GM23248 (cell line): ENCODE measurements around the gene TRIOBP. TPM values are rescaled to one million over a fixed set of nuclear protein-coding genes. Genes with fewer than 3 reads are reported as not detected.
A peak's percentile ranks its signal among the peaks of the same experiment; 100 is the strongest.

Experiments used
- DNase-seq: peaks from one replicate; pipeline ENCODE4 v3.0.0-alpha.2; 2015
- H2AFZ ChIP-seq: fragments of 200-600 bp; sonication (generic); 2 replicates; pipeline ENCODE4 v1.6.1; 2016; ENCODE audit warnings: antibody characterized with exemption
- H3F3A ChIP-seq: fragments of 200-600 bp; sonication (generic); 2 replicates; pipeline ENCODE4 v1.6.1; 2016; ENCODE audit warnings: mild to moderate bottlenecking, antibody characterized with exemption, mixed run types; ENCODE audit not compliant: insufficient read depth
- H3K27ac ChIP-seq: fragments of 200-600 bp; sonication (generic); 2 replicates; pipeline ENCODE4 v1.5.1; 2016; ENCODE audit warnings: mild to moderate bottlenecking
- H3K27me3 ChIP-seq: fragments of 200-600 bp; sonication (generic); replicated peaks from 2 replicates; pipeline ENCODE4 v1.6.1; 2016; ENCODE audit warnings: mild to moderate bottlenecking; ENCODE audit not compliant: insufficient read depth
- H3K36me3 ChIP-seq: fragments of 200-600 bp; sonication (generic); 2 replicates; pipeline ENCODE4 v1.6.1; 2016; ENCODE audit warnings: low read depth, mild to moderate bottlenecking
- H3K4me1 ChIP-seq: fragments of 200-600 bp; sonication (generic); 2 replicates; pipeline ENCODE4 v1.6.1; 2016; ENCODE audit warnings: mild to moderate bottlenecking; ENCODE audit not compliant: insufficient read depth
- H3K4me2 ChIP-seq: fragments of 200-600 bp; sonication (generic); one replicate; pipeline ENCODE4 v1.6.1; 2016; ENCODE audit warnings: mild to moderate bottlenecking; ENCODE audit not compliant: unreplicated experiment
- H3K4me3 ChIP-seq: fragments of 200-600 bp; sonication (generic); 2 replicates; pipeline ENCODE4 v1.5.1; 2016; ENCODE audit warnings: mild to moderate bottlenecking
- H3K79me2 ChIP-seq: fragments of 200-600 bp; sonication (generic); 2 replicates; pipeline ENCODE4 v1.6.1; 2016; ENCODE audit warnings: mild to moderate bottlenecking; ENCODE audit not compliant: insufficient read depth
- H3K9ac ChIP-seq: fragments of 200-600 bp; sonication (generic); 2 replicates; pipeline ENCODE4 v1.6.1; 2016; ENCODE audit warnings: mild to moderate bottlenecking
- H3K9me2 ChIP-seq: fragments of 200-600 bp; sonication (generic); 2 replicates; pipeline ENCODE4 v1.6.1; 2016; ENCODE audit warnings: mixed run types, mild to moderate bottlenecking, moderate library complexity; ENCODE audit not compliant: insufficient read depth
- H3K9me3 ChIP-seq: fragments of 200-600 bp; sonication (generic); one replicate; pipeline ENCODE4 v1.6.1; 2017; ENCODE audit warnings: low read depth
- H4K20me1 ChIP-seq: fragments of 200-600 bp; sonication (generic); 2 replicates; pipeline ENCODE4 v1.6.0; 2016; ENCODE audit not compliant: insufficient read depth
- EZH2 ChIP-seq: fragments of 200-600 bp; sonication (generic); IDR thresholded peaks from 2 replicates; pipeline ENCODE4 v1.6.1; 2018; ENCODE audit warnings: antibody characterized with exemption, mild to moderate bottlenecking; ENCODE audit not compliant: insufficient read depth, poor library complexity, severe bottlenecking
- EZH2phosphoT487 ChIP-seq: fragments of 200-600 bp; sonication (generic); IDR thresholded peaks from 2 replicates; pipeline ENCODE4 v1.6.1; 2018; ENCODE audit warnings: antibody characterized with exemption, moderate library complexity, mild to moderate bottlenecking, low read depth; ENCODE audit not compliant: insufficient read depth
- WGBS, 2 experiments: methylation state at CpG; one replicate each; pipeline ENCODE4 v1.1.6; 2015 to 2017; ENCODE audit warnings: low lambda C conversion rate in 2 of 2, low coverage in 1 of 2; ENCODE audit errors: missing lambda C conversion rate in 2 of 2; 5-methylcytosine and 5-hydroxymethylcytosine counted together
- in situ Hi-C: fragments of 300-500 bp; cut with MboI; formaldehyde crosslinking; loops from 2 replicates; pipeline ENCODE4 v1.15.0; 2020
- polyA plus RNA-seq: library from polyadenylated mRNA; unstranded; fragments of >200 nt; fragmentation: Nextera tagmentation; extraction: Ambion mirVana; gene quantifications from 2 replicates; pipeline ENCODE4 v1.2.1, GENCODE V29; 2016
- total RNA-seq: library from RNA; depleted of rRNA; stranded (reverse); fragments of >200 nt; shearing (Covaris generic); gene quantifications from 2 replicates; pipeline ENCODE4 v1.2.3, GENCODE V29; 2014

The TRIOBP gene
- total and polyA plus RNA-seq, 2 experiments from 2014 or later, result 123 to 135 TPM

DNA sequence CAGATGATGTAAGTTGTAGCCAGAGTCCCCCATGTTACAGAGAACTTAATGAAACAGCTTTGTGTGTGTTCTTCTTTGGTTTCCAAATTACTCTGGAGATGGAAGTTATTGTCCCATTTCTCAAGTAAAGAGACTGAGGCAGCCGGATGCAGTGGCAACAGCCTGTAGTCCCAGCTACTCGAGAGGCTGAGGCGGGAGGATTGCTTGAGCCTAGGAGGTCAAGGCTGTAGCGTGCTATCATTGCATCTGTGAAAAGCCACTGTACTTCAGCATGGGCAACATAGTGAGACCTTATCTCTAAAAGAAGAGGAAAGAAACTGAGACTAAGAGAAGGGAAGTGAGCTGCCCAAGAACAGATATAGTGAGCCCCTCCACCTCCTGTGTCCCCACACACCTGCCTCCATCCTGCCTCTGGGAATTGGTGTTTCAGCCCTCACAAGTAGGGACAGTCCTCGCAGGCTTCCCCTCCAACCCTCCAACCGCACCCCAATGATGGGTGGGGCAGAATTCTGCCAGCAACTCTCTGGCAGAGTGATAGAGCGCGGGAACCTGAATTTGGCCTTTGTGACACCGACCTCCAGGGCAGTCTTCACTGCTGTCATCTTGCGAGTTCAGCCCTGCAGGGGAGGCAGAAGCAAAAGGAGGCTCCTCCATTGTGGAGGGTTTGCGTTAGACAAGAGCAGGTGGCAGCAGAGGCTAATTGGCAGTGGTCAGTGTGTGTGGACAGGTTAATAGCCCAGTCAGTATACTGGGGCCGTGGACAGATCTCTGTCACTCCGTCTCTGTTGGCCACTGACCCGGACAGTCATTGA, 36.7 kb upstream of the TRIOBP start:
- H2AFZ ChIP-seq, result no peak overlapping the region
- H3K79me2 ChIP-seq, result peaks cover 53% of the 10 kb centered on the region
- 0 out of 2 replicates have a peak, but pooled peaks cover 2% of the 10 kb centered on the region for H4K20me1 ChIP-seq
- no peaks in the 10 kb centered on the region for H3K9me3 ChIP-seq
- WGBS, 2 experiments, result 56 to 58% methylated on average over 14 of the region's 14 CpGs
- TF ChIP-seq EZH2, result no peak
- TF ChIP-seq EZH2phosphoT487, result no peak
- in situ Hi-C loops, result no loop called here
- H3F3A ChIP-seq, result peaks cover 31% of the 10 kb centered on the region
- H3K27me3 ChIP-seq, result no peaks in the 10 kb centered on the region
- H3K4me3 ChIP-seq, result peak overlapping the region; percentile 86
- H3K4me2 ChIP-seq, result peak overlapping the region; percentile 82
- no peaks in the 10 kb centered on the region for H3K36me3 ChIP-seq
- H3K27ac ChIP-seq, result no peak overlapping the region
- DNase-seq, result no peak
- no peaks in the 10 kb centered on the region for H3K9me2 ChIP-seq
- H3K9ac ChIP-seq, result peak overlapping the region; percentile 69
- peaks cover 35% of the 10 kb centered on the region for H3K4me1 ChIP-seq

DNA sequence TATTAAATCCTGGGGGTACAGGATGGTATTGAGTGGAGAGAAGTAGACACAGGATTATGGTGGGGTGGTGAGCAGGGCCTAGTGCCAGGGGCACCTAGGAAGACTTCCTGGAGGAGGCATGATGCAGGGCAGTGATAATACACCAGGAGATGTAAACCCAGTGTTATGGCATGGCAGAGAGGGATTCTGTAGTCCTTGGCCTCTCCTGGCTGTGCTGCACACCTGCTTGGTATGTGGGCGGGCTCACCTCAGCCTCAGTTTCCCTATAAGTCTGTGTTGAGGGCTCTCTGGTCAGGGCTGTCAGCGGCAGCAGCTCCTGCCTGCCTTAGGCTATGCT, 36.2 kb upstream of the TRIOBP start:
- in situ Hi-C loops, result no loop called here
- Histone ChIP-seq H3K36me3 (no peaks in the 10 kb centered on the region), H3K27me3 (no peaks in the 10 kb centered on the region), H4K20me1 (0 out of 2 replicates have a peak, but pooled peaks cover 2% of the 10 kb centered on the region), H3K9me3 (no peaks in the 10 kb centered on the region), H3K9me2 (no peaks in the 10 kb centered on the region), H3K4me2 (no peak overlapping the region), H3K27ac (peak overlapping the region; percentile 74; the same call in 1 of the 2 replicates), H3K4me3 (0 out of 2 replicates have a peak overlapping the region, but pooled peaks have one; percentile 5), H3K4me1 (peaks cover 35% of the 10 kb centered on the region), H3F3A (peaks cover 31% of the 10 kb centered on the region), H3K79me2 (peaks cover 58% of the 10 kb centered on the region), H2AFZ (no peak overlapping the region), H3K9ac (peak overlapping the region; percentile 54; the same call in 1 of the 2 replicates)
- DNase-seq, result no peak
- TF ChIP-seq EZH2phosphoT487 (no peak), EZH2 (no peak)
- 48 to 50% methylated on average over 2 of the region's 2 CpGs for WGBS, 2 experiments

DNA sequence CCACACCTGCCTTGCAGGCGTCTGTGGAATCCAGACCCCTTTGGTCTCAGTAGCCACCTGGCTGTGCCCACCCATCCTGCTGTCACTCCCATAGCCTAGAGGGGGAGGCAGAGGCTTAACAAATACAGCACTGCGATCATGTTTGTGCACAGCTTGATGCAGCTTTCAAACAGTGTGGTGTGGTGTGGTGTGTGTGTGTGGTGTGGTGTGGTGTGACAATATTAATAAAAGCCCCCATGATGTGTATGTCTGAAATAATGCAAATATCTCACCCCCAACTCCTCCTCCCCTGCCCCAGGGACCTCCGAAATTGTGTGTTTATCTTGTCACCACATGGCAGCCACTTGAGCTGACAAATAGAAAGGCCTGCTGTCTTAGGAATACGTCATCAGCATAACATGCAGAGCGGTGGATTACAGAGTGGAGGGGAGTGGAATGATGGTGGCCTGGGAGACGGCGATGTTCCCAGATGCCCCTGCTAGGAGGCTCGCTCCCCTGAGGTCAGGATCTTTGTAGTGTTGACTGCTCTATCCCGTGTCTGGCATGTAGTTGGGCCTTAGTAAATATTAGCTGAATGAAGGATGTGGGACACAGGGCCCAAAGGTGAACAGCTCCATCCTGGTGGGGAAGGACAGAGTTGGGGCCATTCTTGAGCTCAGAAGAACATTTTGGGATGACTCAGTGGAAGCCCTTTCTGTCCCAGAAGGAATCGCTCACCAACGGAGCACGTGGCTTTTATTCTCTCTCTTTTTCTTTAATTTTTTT, 35.5 kb upstream of the TRIOBP start:
- TF ChIP-seq EZH2phosphoT487 (no peak), EZH2 (no peak)
- Histone ChIP-seq H3K9me3 (no peaks in the 10 kb centered on the region), H3K9me2 (no peaks in the 10 kb centered on the region), H3K4me3 (peak overlapping the region; percentile 5; the same call in 1 of the 2 replicates), H2AFZ (peak overlapping the region; percentile 36), H3K79me2 (peaks cover 65% of the 10 kb centered on the region), H3K4me1 (peaks cover 35% of the 10 kb centered on the region), H3F3A (peaks cover 31% of the 10 kb centered on the region), H3K4me2 (peak overlapping the region; percentile 29), H3K27me3 (no peaks in the 10 kb centered on the region), H3K27ac (peak overlapping the region; percentile 74), H3K36me3 (no peaks in the 10 kb centered on the region), H3K9ac (peak overlapping the region; percentile 54), H4K20me1 (0 out of 2 replicates have a peak, but pooled peaks cover 2% of the 10 kb centered on the region)
- DNase-seq, result peak; percentile 85
- WGBS, 2 experiments, result 7 to 8% methylated on average over 12 of the region's 12 CpGs
- in situ Hi-C loops, result no loop called here

DNA sequence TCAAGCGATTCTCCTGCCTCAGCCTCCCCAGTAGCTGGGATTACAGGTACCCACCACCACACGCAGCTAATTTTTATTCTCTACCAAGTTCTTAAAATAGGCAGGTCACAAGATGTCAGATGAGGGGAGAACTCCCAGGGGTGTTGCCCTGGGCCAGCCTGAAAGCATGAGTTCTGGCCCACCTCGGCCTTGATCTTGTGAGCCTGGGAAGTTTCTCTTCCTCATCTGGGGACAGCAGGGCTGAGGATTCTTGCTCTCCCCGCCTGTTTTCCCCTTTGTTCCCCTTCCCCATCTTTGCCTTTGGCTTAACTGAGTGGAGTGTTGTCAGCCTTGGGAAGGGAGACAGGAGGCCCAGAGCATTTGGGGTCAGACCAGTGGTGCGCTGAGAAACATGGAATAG, 34.8 kb upstream of the TRIOBP start:
- H3K36me3 ChIP-seq, result no peaks in the 10 kb centered on the region
- H3K4me3 ChIP-seq, result no peak overlapping the region
- H3K4me1 ChIP-seq, result peaks cover 35% of the 10 kb centered on the region
- peaks cover 31% of the 10 kb centered on the region for H3F3A ChIP-seq
- H4K20me1 ChIP-seq, result 0 out of 2 replicates have a peak, but pooled peaks cover 2% of the 10 kb centered on the region
- H3K27ac ChIP-seq, result peak overlapping the region; percentile 74
- TF ChIP-seq EZH2 (no peak), EZH2phosphoT487 (no peak)
- H2AFZ ChIP-seq, result no peak overlapping the region
- H3K9me3 ChIP-seq, result no peaks in the 10 kb centered on the region
- in situ Hi-C loops, result no loop called here
- WGBS, 2 experiments, result 55 to 62% methylated on average over 5 of the region's 5 CpGs
- H3K27me3 ChIP-seq, result no peaks in the 10 kb centered on the region
- peak overlapping the region; percentile 54 for H3K9ac ChIP-seq
- DNase-seq, result no peak
- peaks cover 72% of the 10 kb centered on the region for H3K79me2 ChIP-seq
- H3K4me2 ChIP-seq, result no peak overlapping the region
- no peaks in the 10 kb centered on the region for H3K9me2 ChIP-seq
